Measurements from ENCODE around the gene PAIP2B.
A peak's percentile ranks its signal among the peaks of the same experiment; 100 is the strongest.
"Not testable (repeated sequence)": the region's sequence is repeated elsewhere in the genome, so short reads cannot be mapped to it uniquely, and the experiment has no call there.

The PAIP2B gene

GRCh38 chr2:71226965-71227560 lies at the start of gene PAIP2B:
TSS of gene PAIP2B (minus strand) at chr2:71227103. CDS start at chr2:71202589, 24,514 bp downstream.
- DNase-seq: peak; percentile 99

GRCh38 chr2:71275939-71276310 lies 49.0 kb upstream of the PAIP2B start:
- no peak for DNase-seq

- no peak for DNase-seq
These were observed 42.7 kb upstream of the PAIP2B start for GRCh38 chr2:71269511-71270090.

- DNase-seq: no peak
These were observed 36.5 kb upstream of the PAIP2B start for GRCh38 chr2:71263386-71263785.

- no peak for DNase-seq
These were observed 34.6 kb upstream of the PAIP2B start for GRCh38 chr2:71261534-71261933.

GRCh38 chr2:71256421-71256820 lies 29.5 kb upstream of the PAIP2B start:
- no peak for DNase-seq

GRCh38 chr2:71254776-71255175 lies 27.9 kb upstream of the PAIP2B start:
- DNase-seq: peak; percentile 57

GRCh38 chr2:71254078-71254477 lies 27.2 kb upstream of the PAIP2B start:
- DNase-seq: no peak

GRCh38 chr2:71253476-71253875 lies 26.6 kb upstream of the PAIP2B start:
- no peak for DNase-seq

- no peak for DNase-seq
These were observed 26.0 kb upstream of the PAIP2B start for GRCh38 chr2:71252862-71253261.

- DNase-seq: no peak
These were observed 24.0 kb upstream of the PAIP2B start for GRCh38 chr2:71250935-71251334.

- DNase-seq: no peak
These were observed 17.4 kb upstream of the PAIP2B start for GRCh38 chr2:71244302-71244660.

GRCh38 chr2:71243634-71244301 lies 16.9 kb upstream of the PAIP2B start:
- DNase-seq: peak; percentile 53

- peak; percentile 85 for DNase-seq
These were observed 13.9 kb upstream of the PAIP2B start for GRCh38 chr2:71240794-71241193.

- no peak for DNase-seq
These were observed 11.2 kb upstream of the PAIP2B start for GRCh38 chr2:71238089-71238488.

GRCh38 chr2:71235930-71236587 lies 9.2 kb upstream of the PAIP2B start:
- DNase-seq: peak; percentile 76

- DNase-seq: not testable (repeated sequence)
These were observed 6.2 kb upstream of the PAIP2B start for GRCh38 chr2:71233072-71233471.

- peak; percentile 93 for DNase-seq
These were observed 573 bp downstream of the PAIP2B start for GRCh38 chr2:71226096-71226964.

GRCh38 chr2:71224935-71225334 lies 2.0 kb downstream of the PAIP2B start:
- no peak for DNase-seq

- peak; percentile 37 for DNase-seq
These were observed 2.4 kb downstream of the PAIP2B start for GRCh38 chr2:71224457-71224856.

GRCh38 chr2:71223767-71224333 lies 3.1 kb downstream of the PAIP2B start:
- DNase-seq: peak; percentile 86

GRCh38 chr2:71220743-71221142 lies 6.2 kb downstream of the PAIP2B start:
- no peak for DNase-seq

GRCh38 chr2:71216501-71216900 lies 10.4 kb downstream of the PAIP2B start:
- DNase-seq: no peak

Data from RPMI8226 (cell line).